DLD1 (cell line): ENCODE results near the gene FNDC8.
"Not testable (repeated sequence)": the region's sequence is repeated elsewhere in the genome, so short reads cannot be mapped to it uniquely, and the experiment has no call there.

ENCODE experiments used
- in situ Hi-C: cut with HindIII; loops from 2 replicates; pipeline ENCODE4 v1.10.0; 2017; ENCODE audit warnings: low sequenced_read_pairs

Gene FNDC8

GRCh38 chr17:35141681-35142466, 20.5 kb downstream of the FNDC8 start, which contains the start of gene NLE1:
Gene NLE1 (minus strand): TSS chr17:35142303. CDS start chr17:35142275, 28 bp downstream.
- in situ Hi-C loops: loop anchor here (25.0 kb wide), 2 partner anchors 630 to 730 kb away; no protein-coding TSS in a partner anchor

- in situ Hi-C loops: loop anchor here (25.0 kb wide), 2 partner anchors 630 to 730 kb away; no protein-coding TSS in a partner anchor
These were observed 21.0 kb downstream of the FNDC8 start for GRCh38 chr17:35142467-35142796.

- in situ Hi-C loops: loop anchor here (25.0 kb wide), 2 partner anchors 633 to 733 kb away; no protein-coding TSS in a partner anchor
These were observed 23.4 kb downstream of the FNDC8 start for GRCh38 chr17:35144840-35145239.

- in situ Hi-C loops: loop anchor here (25.0 kb wide), 2 partner anchors 634 to 734 kb away; no protein-coding TSS in a partner anchor
These were observed 24.9 kb downstream of the FNDC8 start for GRCh38 chr17:35146214-35146833.

- in situ Hi-C loops: loop anchor here (25.0 kb wide), 2 partner anchors 635 to 735 kb away; no protein-coding TSS in a partner anchor
These were observed 26.0 kb downstream of the FNDC8 start, which contains the start of gene UNC45B for GRCh38 chr17:35147375-35147905. Gene UNC45B (plus strand): TSS chr17:35147817. CDS start chr17:35148264, 447 bp downstream.

- in situ Hi-C loops: loop anchor here (25.0 kb wide), 2 partner anchors 636 to 736 kb away; no protein-coding TSS in a partner anchor
These were observed 26.7 kb downstream of the FNDC8 start for GRCh38 chr17:35148144-35148543.

- in situ Hi-C loops: loop anchor here (25.0 kb wide), 2 partner anchors 638 to 738 kb away; no protein-coding TSS in a partner anchor
These were observed 28.5 kb downstream of the FNDC8 start for GRCh38 chr17:35149941-35150340.

- in situ Hi-C loops: not testable (repeated sequence)
These were observed 29.7 kb downstream of the FNDC8 start for GRCh38 chr17:35151080-35151479.

GRCh38 chr17:35152421-35153140, 31.2 kb downstream of the FNDC8 start:
- in situ Hi-C loops: no loop called here

GRCh38 chr17:35154196-35155165, 33.1 kb downstream of the FNDC8 start:
- in situ Hi-C loops: no loop called here

GRCh38 chr17:35155246-35155645, 33.8 kb downstream of the FNDC8 start:
- in situ Hi-C loops: no loop called here

- in situ Hi-C loops: no loop called here
These were observed 38.5 kb downstream of the FNDC8 start for GRCh38 chr17:35159940-35160339.

- in situ Hi-C loops: no loop called here
These were observed 39.2 kb downstream of the FNDC8 start for GRCh38 chr17:35160354-35161201.

GRCh38 chr17:35161281-35161761, 39.9 kb downstream of the FNDC8 start:
- in situ Hi-C loops: no loop called here

- in situ Hi-C loops: no loop called here
These were observed 41.3 kb downstream of the FNDC8 start for GRCh38 chr17:35162755-35163154.

GRCh38 chr17:35163886-35164285, 42.5 kb downstream of the FNDC8 start:
- in situ Hi-C loops: no loop called here

- in situ Hi-C loops: no loop called here
These were observed 43.3 kb downstream of the FNDC8 start for GRCh38 chr17:35164716-35165115.

GRCh38 chr17:35166526-35166925, 45.1 kb downstream of the FNDC8 start:
- in situ Hi-C loops: no loop called here

GRCh38 chr17:35167046-35167445, 45.6 kb downstream of the FNDC8 start:
- in situ Hi-C loops: no loop called here
